Mucosa of descending colon (tissue), 3 donors: Measurements from ENCODE around the gene TAF1. TPM values are rescaled to one million over a fixed set of nuclear protein-coding genes. Genes with fewer than 3 reads are reported as not detected.
"Not testable (repeated sequence)": the region's sequence is repeated elsewhere in the genome, so short reads cannot be mapped to it uniquely, and the experiment has no call there.

Experiments
- ATAC-seq: fragments of 200-7000 bp; cut with Tn5 transposase; one replicate; pipeline ENCODE4 v1.9.1; 2020; ENCODE audit warnings: mild to moderate bottlenecking, moderate library complexity
- DNase-seq, 3 donors: peaks; one replicate each; pipeline ENCODE4 v3.0.0-alpha.2; 2020
- H3K36me3 ChIP-seq: fragments of 200-600 bp; one replicate; pipeline ENCODE4 v1.8.0; 2021; ENCODE audit warnings: low read depth, mild to moderate bottlenecking
- H3K4me1 ChIP-seq: fragments of 200-600 bp; one replicate; pipeline ENCODE4 v1.8.0; 2021; ENCODE audit warnings: low read depth, mild to moderate bottlenecking
- H3K4me3 ChIP-seq: fragments of 200-600 bp; one replicate; pipeline ENCODE4 v1.8.0; 2021; ENCODE audit warnings: mild to moderate bottlenecking
- H3K9me3 ChIP-seq: fragments of 200-600 bp; one replicate; pipeline ENCODE4 v1.8.0; 2021; ENCODE audit warnings: mild to moderate bottlenecking
- CTCF ChIP-seq: fragments of 200-600 bp; IDR thresholded peaks from one replicate; pipeline ENCODE4 v1.8.0; 2022; ENCODE audit warnings: antibody characterized with exemption, mild to moderate bottlenecking
- intact Hi-C, 2 donors: fragments of 100-400 bp; cut with DNase I in 1 of 2; cut with micrococcal nuclease in 1 of 2; formaldehyde crosslinking; loops; one replicate each; pipeline versions ENCODE4 v1.11.0 to v1.11.1; 2022; cut with DNase I, micrococcal nuclease
- total RNA-seq, 3 donors: library from RNA; stranded (reverse); fragmentation: NEBNext Ultra II Directional in 2 of 3; extraction: Animal tissue kit (Norgen Biotek cat#: 25700) in 2 of 3; gene quantifications; one replicate each; pipeline versions ENCODE4 v1.2.1 to v1.2.4, GENCODE V29; 2021 to 2023
- donor health status: DM: no; HTN: no; CAD: no; lungs with moderate emphysema.
- donor health status: DM: no; HTN: no; CAD: no.
- donor health status: DM: no; HTN: yes; CAD: no.

The TAF1 gene
- total RNA-seq, 3 donors from 2014 or later: 28.2 to 44.8 (median 35.4) TPM

- H3K36me3 ChIP-seq: no peaks in the 10 kb centered on the region
- H3K9me3 ChIP-seq: no peaks in the 10 kb centered on the region
- ATAC-seq (no peak), DNase-seq (no peak)
- intact Hi-C loops: no loop called here
- H3K4me3 ChIP-seq: no peak overlapping the region
- H3K4me1 ChIP-seq: no peaks in the 10 kb centered on the region
- no peak for TF ChIP-seq CTCF
Measured at GRCh38 chrX:71439896-71440295, 73.7 kb downstream of the TAF1 start.

- H3K9me3 ChIP-seq: no peaks in the 10 kb centered on the region
- ATAC-seq: no peak
- DNase-seq: no peak
- H3K36me3 ChIP-seq: no peaks in the 10 kb centered on the region
- intact Hi-C loops: no loop called here
- H3K4me1 ChIP-seq: no peaks in the 10 kb centered on the region
- no peak overlapping the region for H3K4me3 ChIP-seq
- no peak for TF ChIP-seq CTCF
Measured at GRCh38 chrX:71440401-71440800, 74.2 kb downstream of the TAF1 start.

- H3K9me3 ChIP-seq, DNase-seq, H3K4me1 ChIP-seq, ATAC-seq, H3K4me3 ChIP-seq, H3K36me3 ChIP-seq, intact Hi-C loops: not testable (repeated sequence)
Measured at GRCh38 chrX:71441809-71442208, 75.7 kb downstream of the TAF1 start.

- Histone ChIP-seq H3K36me3 (no peaks in the 10 kb centered on the region), H3K4me3 (no peak overlapping the region), H3K9me3 (no peaks in the 10 kb centered on the region), H3K4me1 (no peaks in the 10 kb centered on the region)
- intact Hi-C loops: no loop called here
- no peak for TF ChIP-seq CTCF
- no peak for ATAC-seq
- DNase-seq: no peak
Measured at GRCh38 chrX:71450433-71451106, 84.4 kb downstream of the TAF1 start.

- H3K4me3 ChIP-seq, DNase-seq, H3K36me3 ChIP-seq, H3K4me1 ChIP-seq, ATAC-seq, intact Hi-C loops, H3K9me3 ChIP-seq: not testable (repeated sequence)
Measured at GRCh38 chrX:71451518-71451917, 85.4 kb downstream of the TAF1 start.

- ATAC-seq: no peak
- Histone ChIP-seq H3K4me1 (no peaks in the 10 kb centered on the region), H3K4me3 (no peak overlapping the region), H3K36me3 (no peaks in the 10 kb centered on the region), H3K9me3 (no peaks in the 10 kb centered on the region)
- no peak for DNase-seq
- intact Hi-C loops: no loop called here
- no peak for TF ChIP-seq CTCF
Measured at GRCh38 chrX:71453056-71453455, 86.9 kb downstream of the TAF1 start.

GRCh38 chrX:71454222-71454621, 88.1 kb downstream of the TAF1 start:
- H3K4me1 ChIP-seq: no peaks in the 10 kb centered on the region
- DNase-seq: no peak
- no peak for TF ChIP-seq CTCF
- intact Hi-C loops: no loop called here
- no peak for ATAC-seq
- H3K9me3 ChIP-seq: no peaks in the 10 kb centered on the region
- H3K4me3 ChIP-seq: no peak overlapping the region
- H3K36me3 ChIP-seq: no peaks in the 10 kb centered on the region
